HG02798 (cell line): ENCODE data around the gene CDK14.

Experiments used
- ATAC-seq: cut with Tn5 transposase; IDR thresholded peaks from one replicate; pipeline ENCODE4 v1.9.1; 2021; ENCODE audit warnings: mild to moderate bottlenecking; ENCODE audit not compliant: unreplicated experiment, poor library complexity

The CDK14 gene

GRCh38 chr7:90968871-90969270, 372.8 kb downstream of the CDK14 start:
- ATAC-seq = no peak

- no peak for ATAC-seq
Observed at GRCh38 chr7:90972906-90973550, 376.9 kb downstream of the CDK14 start.

GRCh38 chr7:90977056-90977455, 380.9 kb downstream of the CDK14 start:
- ATAC-seq = no peak

- ATAC-seq = no peak
Observed at GRCh38 chr7:90980545-90980944, 384.4 kb downstream of the CDK14 start.

GRCh38 chr7:90982228-90982627, 386.1 kb downstream of the CDK14 start:
- no peak for ATAC-seq

- no peak for ATAC-seq
Observed at GRCh38 chr7:90984692-90985091, 388.6 kb downstream of the CDK14 start.

- no peak for ATAC-seq
Observed at GRCh38 chr7:90988516-90988915, 392.4 kb downstream of the CDK14 start.

GRCh38 chr7:90988996-90989765, 393.1 kb downstream of the CDK14 start:
- ATAC-seq = no peak

GRCh38 chr7:90994121-90994520, 398.0 kb downstream of the CDK14 start:
- no peak for ATAC-seq

- no peak for ATAC-seq
Observed at GRCh38 chr7:90994601-90995000, 398.5 kb downstream of the CDK14 start.

GRCh38 chr7:90995996-90996395, 399.9 kb downstream of the CDK14 start:
- ATAC-seq = no peak

GRCh38 chr7:90999989-91000979, 404.2 kb downstream of the CDK14 start:
- ATAC-seq = no peak

- no peak for ATAC-seq
Observed at GRCh38 chr7:91005024-91005423, 408.9 kb downstream of the CDK14 start.

GRCh38 chr7:91005841-91006240, 409.7 kb downstream of the CDK14 start:
- ATAC-seq = no peak

GRCh38 chr7:91007371-91007770, 411.2 kb downstream of the CDK14 start:
- ATAC-seq = no peak

- ATAC-seq = no peak
Observed at GRCh38 chr7:91013078-91013477, 417.0 kb downstream of the CDK14 start.

- ATAC-seq = no peak
Observed at GRCh38 chr7:91019686-91020385, 423.7 kb downstream of the CDK14 start.

GRCh38 chr7:91020636-91021385, 424.7 kb downstream of the CDK14 start:
- no peak for ATAC-seq

- ATAC-seq = no peak
Observed at GRCh38 chr7:91021956-91022355, 425.8 kb downstream of the CDK14 start.
